Measurements from ENCODE around the gene LHCGR.

GRCh38 chr2:48693645-48694044 lies 61.9 kb downstream of the LHCGR start:
- TF ChIP-seq GATA2 (IDR thresholded peaks at IDR 0.05; ENCODE audit: low read depth, low read length) = no peak
- TF ChIP-seq GATA3 (IDR thresholded peaks at IDR 0.05; ENCODE audit: low read depth, low read length) = no peak
